GM12891 (cell line): ENCODE data around the gene NRXN2.

Experiments
- PAX5 ChIP-seq: IDR thresholded peaks from 2 replicates; pipeline ENCODE4 v1.6.1; 2011; ENCODE audit warnings: low read length, moderate library complexity, mild to moderate bottlenecking; ENCODE audit not compliant: insufficient read depth, severe bottlenecking
- POLR2A ChIP-seq: IDR thresholded peaks from 2 replicates; pipeline ENCODE4 v1.6.1; 2011; ENCODE audit warnings: low read depth, low read length, control low read depth
- POLR2AphosphoS5 ChIP-seq: IDR thresholded peaks from 2 replicates; pipeline ENCODE4 v1.6.1; 2011; ENCODE audit warnings: low read depth, low read length, control low read depth
- TAF1 ChIP-seq: IDR thresholded peaks from 2 replicates; pipeline ENCODE4 v1.6.1; 2011; ENCODE audit warnings: low read depth, low read length, control low read depth

DNA sequence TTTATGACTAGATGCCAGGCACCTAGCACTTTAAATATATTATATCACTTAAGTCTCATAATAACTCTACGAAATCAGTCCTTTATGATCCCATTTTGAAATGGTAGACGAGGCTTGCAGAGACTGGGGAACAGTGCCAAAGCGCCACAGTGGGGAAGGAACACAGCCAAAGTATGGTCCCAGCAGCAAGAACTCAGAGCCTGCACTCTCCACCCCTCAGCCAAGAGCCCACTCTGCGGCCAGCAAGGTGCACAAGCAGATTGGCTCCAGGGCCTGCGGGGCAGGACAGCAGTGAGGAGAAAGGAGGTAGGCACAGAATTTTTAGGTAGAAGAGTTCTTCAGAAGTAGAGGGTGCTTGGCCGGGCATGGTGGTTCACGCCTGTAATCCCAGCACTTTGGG is 61.4 kb downstream of the NRXN2 start:
- TF ChIP-seq POLR2AphosphoS5 (no peak), POLR2A (no peak), TAF1 (no peak), PAX5 (no peak)
